K562 (cell line): Measurements from ENCODE around the gene DOK7. TPM values are rescaled to one million over a fixed set of nuclear protein-coding genes. Genes with fewer than 3 reads are reported as not detected.

Experiments used
- CBX8 ChIP-seq: fragments of 200-600 bp; sonication (generic); IDR thresholded peaks from 2 replicates; pipeline ENCODE4 v1.6.1; 2012; ENCODE audit warnings: borderline replicate concordance, mixed run types, low read depth, mild to moderate bottlenecking, moderate library complexity, mixed read lengths, low read length, control low read depth, inconsistent platforms; ENCODE audit not compliant: poor library complexity, severe bottlenecking; ENCODE audit errors: extremely low read depth
- E2F1 ChIP-seq: sonication (generic); formaldehyde crosslinking; IDR thresholded peaks from 2 replicates; pipeline ENCODE4 v1.8.1; 2023; ENCODE audit warnings: mild to moderate bottlenecking, missing genetic modification reagents, moderate library complexity
- GABPA ChIP-seq: fragments of 200-800 bp; sonication (Bioruptor generic); conservative IDR thresholded peaks from 2 replicates; pipeline ENCODE4 v1.6.1; 2016; ENCODE audit warnings: low read depth, missing genetic modification characterization, missing compliant biosample characterization
- NFATC3 ChIP-seq: fragments of 450-650 bp; IDR thresholded peaks from 2 replicates; pipeline ENCODE4 v1.6.1; 2017; ENCODE audit warnings: mild to moderate bottlenecking
- SREBF1 ChIP-seq: fragments of 150-350 bp; IDR thresholded peaks from 2 replicates; pipeline ENCODE4 v1.6.1; 2014; ENCODE audit warnings: antibody characterized with exemption, low read depth, low read length, borderline replicate concordance
- STAT5B ChIP-seq: fragments of 250-450 bp; sonication (Bioruptor Pico); IDR thresholded peaks from 2 replicates; pipeline ENCODE4 v1.8.0; 2021; ENCODE audit warnings: mild to moderate bottlenecking, inconsistent platforms
- TCF15 ChIP-seq: fragments of 250-450 bp; sonication (Bioruptor Pico); IDR thresholded peaks from 2 replicates; pipeline ENCODE4 v1.8.0; 2022; ENCODE audit warnings: moderate library complexity, mild to moderate bottlenecking, inconsistent platforms
- YY1 ChIP-seq, 3 experiments: IDR thresholded peaks; 2 replicates each; pipeline ENCODE4 v1.6.1; 2011; ENCODE audit warnings: low read length in 2 of 3, mild to moderate bottlenecking in 2 of 3, moderate library complexity in 2 of 3, borderline replicate concordance in 1 of 3, control low read depth in 1 of 3, low read depth in 1 of 3; ENCODE audit not compliant: insufficient read depth in 3 of 3, insufficient replicate concordance in 2 of 3, control insufficient read depth in 1 of 3, insufficient read length in 1 of 3; ENCODE audit errors: extremely low read depth in 1 of 3
- ZBTB34 ChIP-seq: fragments of 250-450 bp; sonication (Bioruptor Pico); IDR thresholded peaks from 2 replicates; pipeline ENCODE4 v1.8.0; 2021; ENCODE audit warnings: mild to moderate bottlenecking, moderate library complexity
- ZC3H4 ChIP-seq: sonication (generic); formaldehyde crosslinking; IDR thresholded peaks from 2 replicates; pipeline ENCODE4 v1.9.0; 2021; ENCODE audit warnings: missing genetic modification reagents, borderline replicate concordance
- ZNF780A ChIP-seq: fragments of 250-450 bp; sonication (Bioruptor Pico); IDR thresholded peaks from 2 replicates; pipeline ENCODE4 v1.5.0; 2021; ENCODE audit warnings: mild to moderate bottlenecking
- polyA plus RNA-seq, 8 experiments: library from polyadenylated mRNA; depleted of rRNA in 4 of 8; stranded (reverse) in 5 of 8; unstranded in 3 of 8; fragments of >200 nt; fragmentation: Nextera tagmentation in 2 of 8; fragmentation: Illumina TruSeq in 1 of 8; extraction: Ambion mirVana in 2 of 8; extraction: Trizol in 1 of 8; gene quantifications; 2 replicates each; pipeline versions ENCODE4 v1.2.1 to v1.2.3, GENCODE V29; 2011 to 2014; ENCODE audit warnings: inconsistent platforms in 1 of 8, missing spikeins in 1 of 8
- total RNA-seq, 7 experiments: library from RNA; depleted of rRNA in 6 of 7; stranded (reverse); fragments of >200 nt in 6 of 7; fragmentation: Illumina TruSeq in 2 of 7; extraction: Trizol in 2 of 7; gene quantifications; 2 replicates each; pipeline versions ENCODE4 v1.2.1 to v1.2.3, GENCODE V29; 2011 to 2021; ENCODE audit warnings: low replicate concordance in 1 of 7

The DOK7 gene
- total and polyA plus RNA-seq, 9 of the 15 experiments (the other 6 are each of a cell fraction or from before 2014, with no cell fraction given), result not detected

- TF ChIP-seq ZNF780A (CRISPR knock-in tag) (no peak), YY1 (IDR thresholded peaks at IDR 0.05; ENCODE audit: borderline replicate concordance in 1 of 3, control insufficient read depth in 1 of 3, extremely low read depth in 1 of 3, insufficient read depth in 3 of 3, insufficient read length in 1 of 3, insufficient replicate concordance in 2 of 3, low read depth in 1 of 3, low read length in 2 of 3) (no peak), GABPA (tag) (no peak), TCF15 (CRISPR knock-in tag) (no peak), E2F1 (CRISPR knock-in tag) (no peak), ZC3H4 (CRISPR knock-in tag) (no peak), ZBTB34 (CRISPR knock-in tag) (no peak), SREBF1 (no peak), STAT5B (CRISPR knock-in tag) (no peak), CBX8 (no peak), NFATC3 (no peak)
These were observed 61.8 kb downstream of the DOK7 start (continued) for GRCh38 chr4:3524920-3525319.
